ENCODE data around the gene AFM. TPM values are rescaled to one million over a fixed set of nuclear protein-coding genes. Genes with fewer than 3 reads are reported as not detected.
A peak's percentile ranks its signal among the peaks of the same experiment; 100 is the strongest.

AFM gene
- total and polyA plus RNA-seq, 2 of the 13 experiments (the other 11 are each of a cell fraction or from before 2014, with no cell fraction given): 0.13 to 1.8 TPM

GRCh38 chr4:73434311-73434710, 47.2 kb upstream of the AFM start (continued):
- TF ChIP-seq EP300 (IDR thresholded peaks at IDR 0.05; ENCODE audit: low read depth in 2 of 2, low read length in 2 of 2) (peak in 1 of 2 experiments; percentile 35; a peak in 1 of 4 replicates), EP300 (CRISPR knock-in tag; IDR thresholded peaks at IDR 0.05; ENCODE audit: borderline replicate concordance) (no peak)

- Histone ChIP-seq H4K20me1 (ENCODE audit: insufficient read depth, low read length) (peaks cover 3% of the 10 kb centered on the region; the same call in 1 of the 2 replicates), H3K4me2 (ENCODE audit: low read depth, low read length) (peak within 1 kb of the TSS; percentile 82), H3K9me3 (ENCODE audit: low read length) (no peaks in the 10 kb centered on the region), H3K27ac (ENCODE audit: extremely low read length, insufficient read depth, low read length) (peak within 1 kb of the TSS; percentile 98), H3K4me1 (ENCODE audit: insufficient read depth, low read length) (peaks cover 71% of the 10 kb centered on the region), H3K4me3 (replicated peaks in 1 of 3; ENCODE audit: insufficient read depth in 1 of 3, low read depth in 2 of 3, low read length in 3 of 3) (peak within 1 kb of the TSS; percentile 68 to 80 (median 70)), H3K79me2 (ENCODE audit: insufficient read depth, low read length) (peaks cover 73% of the 10 kb centered on the region), H3K36me3 (replicated peaks in 1 of 2; ENCODE audit: control insufficient read depth in 1 of 2, insufficient read depth in 2 of 2, low read length in 2 of 2) (peaks cover 4 to 7% of the 10 kb centered on the region in 2 experiments), H2AFZ (ENCODE audit: low read length) (no peak within 1 kb of the TSS), H3K9ac (ENCODE audit: insufficient read depth, low read depth, low read length) (peak within 1 kb of the TSS; percentile 75), H3K27me3 (ENCODE audit: control insufficient read depth in 1 of 2, insufficient read depth in 2 of 2, low read length in 2 of 2) (no peaks in the 10 kb centered on the region)
- DNase-seq (ENCODE audit: low spot score) (peak; percentile 47), FAIRE-seq (no peak), ATAC-seq (no peak)
- in situ Hi-C loops (cut with HindIII; ENCODE audit: extremely low pct_ligation_motif_present, low pct_unique_long_range_greater_than_20kb) (no loop called here), intact Hi-C loops (cut with micrococcal nuclease; ENCODE audit: unreplicated experiment) (loop anchor here (10.0 kb wide), 1 partner anchor 181 kb away; the partner anchor contains the start of gene ANKRD17)
- ChIA-PET CTCF (ENCODE audit: low intra/inter-chr PET ratio, low total read pairs) (no interaction called here), POLR2A (interaction anchor here (0.7 to 1.1 kb wide), 6 partner anchors 10 to 177 kb away, joined by 3 to 4 read pairs (median 3); partner anchors contain the start of genes ALB and ANKRD17)
- WGBS (ENCODE audit: low lambda C conversion rate): 4% methylated on average over 1 of the region's 1 CpG
- BruUV-seq (replicated peaks): no TSS peak
- peak; percentile 32; the same call in 1 of the 2 replicates for TF ChIP-seq NR2F2 (IDR thresholded peaks at IDR 0.05; ENCODE audit: borderline replicate concordance, low read depth)
- TF ChIP-seq U2AF1 (optimal IDR thresholded peaks at IDR 0.05; ENCODE audit: low read depth, low read length): no peak
- TF ChIP-seq ZNF335 (CRISPR knock-in tag; IDR thresholded peaks at IDR 0.05): no peak
- peak; percentile 35; the same call in 1 of the 2 replicates for TF ChIP-seq SOX5 (CRISPR knock-in tag; IDR thresholded peaks at IDR 0.05; ENCODE audit: borderline replicate concordance)
- no peak for TF ChIP-seq ZBTB14 (CRISPR knock-in tag; IDR thresholded peaks at IDR 0.05)
- TF ChIP-seq ZNF563 (CRISPR knock-in tag; IDR thresholded peaks at IDR 0.05): no peak
- TF ChIP-seq, protein P1, sequence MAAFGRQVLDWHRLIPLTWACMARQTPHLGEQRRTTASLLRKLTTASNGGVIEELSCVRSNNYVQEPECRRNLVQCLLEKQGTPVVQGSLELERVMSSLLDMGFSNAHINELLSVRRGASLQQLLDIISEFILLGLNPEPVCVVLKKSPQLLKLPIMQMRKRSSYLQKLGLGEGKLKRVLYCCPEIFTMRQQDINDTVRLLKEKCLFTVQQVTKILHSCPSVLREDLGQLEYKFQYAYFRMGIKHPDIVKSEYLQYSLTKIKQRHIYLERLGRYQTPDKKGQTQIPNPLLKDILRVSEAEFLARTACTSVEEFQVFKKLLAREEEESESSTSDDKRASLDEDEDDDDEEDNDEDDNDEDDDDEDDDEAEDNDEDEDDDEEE (CRISPR knock-in tag; IDR thresholded peaks at IDR 0.05): no peak
- TF ChIP-seq, protein P2, sequence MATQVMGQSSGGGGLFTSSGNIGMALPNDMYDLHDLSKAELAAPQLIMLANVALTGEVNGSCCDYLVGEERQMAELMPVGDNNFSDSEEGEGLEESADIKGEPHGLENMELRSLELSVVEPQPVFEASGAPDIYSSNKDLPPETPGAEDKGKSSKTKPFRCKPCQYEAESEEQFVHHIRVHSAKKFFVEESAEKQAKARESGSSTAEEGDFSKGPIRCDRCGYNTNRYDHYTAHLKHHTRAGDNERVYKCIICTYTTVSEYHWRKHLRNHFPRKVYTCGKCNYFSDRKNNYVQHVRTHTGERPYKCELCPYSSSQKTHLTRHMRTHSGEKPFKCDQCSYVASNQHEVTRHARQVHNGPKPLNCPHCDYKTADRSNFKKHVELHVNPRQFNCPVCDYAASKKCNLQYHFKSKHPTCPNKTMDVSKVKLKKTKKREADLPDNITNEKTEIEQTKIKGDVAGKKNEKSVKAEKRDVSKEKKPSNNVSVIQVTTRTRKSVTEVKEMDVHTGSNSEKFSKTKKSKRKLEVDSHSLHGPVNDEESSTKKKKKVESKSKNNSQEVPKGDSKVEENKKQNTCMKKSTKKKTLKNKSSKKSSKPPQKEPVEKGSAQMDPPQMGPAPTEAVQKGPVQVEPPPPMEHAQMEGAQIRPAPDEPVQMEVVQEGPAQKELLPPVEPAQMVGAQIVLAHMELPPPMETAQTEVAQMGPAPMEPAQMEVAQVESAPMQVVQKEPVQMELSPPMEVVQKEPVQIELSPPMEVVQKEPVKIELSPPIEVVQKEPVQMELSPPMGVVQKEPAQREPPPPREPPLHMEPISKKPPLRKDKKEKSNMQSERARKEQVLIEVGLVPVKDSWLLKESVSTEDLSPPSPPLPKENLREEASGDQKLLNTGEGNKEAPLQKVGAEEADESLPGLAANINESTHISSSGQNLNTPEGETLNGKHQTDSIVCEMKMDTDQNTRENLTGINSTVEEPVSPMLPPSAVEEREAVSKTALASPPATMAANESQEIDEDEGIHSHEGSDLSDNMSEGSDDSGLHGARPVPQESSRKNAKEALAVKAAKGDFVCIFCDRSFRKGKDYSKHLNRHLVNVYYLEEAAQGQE (IDR thresholded peaks at IDR 0.05; ENCODE audit: borderline replicate concordance in 1 of 2, low read depth in 1 of 2, low read length in 2 of 2): 0 out of 4 replicates have a peak, but pooled peaks of 1 of the 2 experiments have one; percentile 26
- peak; percentile 78 for TF ChIP-seq ISL2 (CRISPR knock-in tag; IDR thresholded peaks at IDR 0.05)
- no peak for TF ChIP-seq ZNF260 (CRISPR knock-in tag; IDR thresholded peaks at IDR 0.05; ENCODE audit: borderline replicate concordance, low read depth)
- TF ChIP-seq, protein P3, sequence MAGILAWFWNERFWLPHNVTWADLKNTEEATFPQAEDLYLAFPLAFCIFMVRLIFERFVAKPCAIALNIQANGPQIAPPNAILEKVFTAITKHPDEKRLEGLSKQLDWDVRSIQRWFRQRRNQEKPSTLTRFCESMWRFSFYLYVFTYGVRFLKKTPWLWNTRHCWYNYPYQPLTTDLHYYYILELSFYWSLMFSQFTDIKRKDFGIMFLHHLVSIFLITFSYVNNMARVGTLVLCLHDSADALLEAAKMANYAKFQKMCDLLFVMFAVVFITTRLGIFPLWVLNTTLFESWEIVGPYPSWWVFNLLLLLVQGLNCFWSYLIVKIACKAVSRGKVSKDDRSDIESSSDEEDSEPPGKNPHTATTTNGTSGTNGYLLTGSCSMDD (CRISPR knock-in tag; IDR thresholded peaks at IDR 0.05): no peak
- peak; percentile 45; the same call in 1 of the 2 replicates for TF ChIP-seq ONECUT2 (CRISPR knock-in tag; IDR thresholded peaks at IDR 0.05)
- TF ChIP-seq ZFP36 (IDR thresholded peaks at IDR 0.05; ENCODE audit: borderline replicate concordance, low read depth, low read length, partially characterized antibody): no peak
- no peak for TF ChIP-seq REL (CRISPR knock-in tag; conservative IDR thresholded peaks at IDR 0.05)
- TF ChIP-seq ZNF629 (CRISPR knock-in tag; conservative IDR thresholded peaks at IDR 0.05): no peak
These were observed 45.6 kb upstream of the AFM start, which contains the start of gene AFP for GRCh38 chr4:73435984-73436383. TSS of gene AFP (plus strand) at chr4:73436221. CDS start at chr4:73436263, 42 bp downstream.
